Calu3 (cell line): ENCODE data around the gene UROS. TPM values are rescaled to one million over a fixed set of nuclear protein-coding genes. Genes with fewer than 3 reads are reported as not detected.

Experiments used
- BruUV-seq: library from RNA; stranded (reverse); fragments of 400-500 nt; replicated peaks from 2 replicates; lab custom pipeline; 2021; lab: Mats Ljungman, UMichigan
- CTCF ChIA-PET: fragments of 300-600 bp; sonication (Branson Sonifier 250); formaldehyde crosslinking; loops from one replicate; lab custom pipeline; 2022; ENCODE audit warnings: antibody characterized with exemption; lab: Charles Lee
- DNase-seq: peaks from one replicate; pipeline ENCODE4 v3.0.0; 2022
- H3K27ac Mint-ChIP-seq: one replicate; pipeline ENCODE4 v1.8.0; 2022; ENCODE audit warnings: mixed read lengths; ENCODE audit not compliant: unreplicated experiment
- H3K27me3 Mint-ChIP-seq: one replicate; pipeline ENCODE4 v1.8.0; 2022; ENCODE audit warnings: mixed read lengths; ENCODE audit not compliant: unreplicated experiment
- H3K36me3 Mint-ChIP-seq: one replicate; pipeline ENCODE4 v1.8.0; 2022; ENCODE audit warnings: mild to moderate bottlenecking, moderate library complexity, mixed read lengths; ENCODE audit not compliant: insufficient read depth, unreplicated experiment
- H3K4me1 Mint-ChIP-seq: one replicate; pipeline ENCODE4 v1.8.0; 2022; ENCODE audit warnings: mild to moderate bottlenecking, low read depth, mixed read lengths; ENCODE audit not compliant: unreplicated experiment
- H3K4me3 Mint-ChIP-seq: one replicate; pipeline ENCODE4 v1.8.0; 2022; ENCODE audit warnings: mild to moderate bottlenecking, low read depth, moderate library complexity, mixed read lengths; ENCODE audit not compliant: unreplicated experiment
- H3K9me3 Mint-ChIP-seq: one replicate; pipeline ENCODE4 v1.8.0; 2022; ENCODE audit warnings: low read depth, mixed read lengths; ENCODE audit not compliant: unreplicated experiment
- intact Hi-C: fragments of 100-400 bp; cut with micrococcal nuclease; formaldehyde crosslinking; loops from one replicate; pipeline ENCODE4 v1.10.0; 2022; ENCODE audit not compliant: unreplicated experiment
- total RNA-seq: library from RNA; stranded (reverse); gene quantifications from 2 replicates; pipeline ENCODE4 v1.2.3, GENCODE V29; 2022
- TF ChIP-seq, protein P1 (sequence below): fragments of 200-600 bp; IDR thresholded peaks from one replicate; pipeline ENCODE4 v1.8.0; 2022; ENCODE audit warnings: antibody characterized with exemption; ENCODE audit not compliant: unreplicated experiment

Gene UROS
- total RNA-seq, 1 experiment from 2014 or later, result 45.3 TPM

DNA sequence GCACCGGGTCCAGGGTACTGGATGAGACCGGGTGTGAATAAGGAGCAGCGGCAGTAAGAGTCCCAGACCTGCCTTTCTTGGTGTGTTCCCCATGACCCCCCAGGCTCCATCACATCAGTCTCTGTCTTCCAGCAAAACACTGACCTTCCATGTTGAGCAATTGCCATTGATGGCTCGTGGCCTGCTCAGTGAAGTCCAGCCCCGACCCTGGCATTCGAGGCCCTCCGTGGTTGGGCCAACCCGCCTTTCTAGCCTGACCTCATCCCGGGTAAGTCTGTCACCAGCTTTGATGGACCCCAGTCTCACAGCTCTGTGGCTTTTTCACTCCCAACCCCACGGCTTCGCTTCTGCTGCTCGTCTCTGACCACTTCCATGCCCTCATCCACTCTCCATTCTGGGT lies 53.9 kb downstream of the UROS start:
- Mint-ChIP-seq H3K9me3 (peaks cover under 1% of the 10 kb centered on the region), H3K4me1 (no peaks in the 10 kb centered on the region), H3K36me3 (peaks cover 7% of the 10 kb centered on the region), H3K4me3 (no peak overlapping the region), H3K27me3 (peaks cover 5% of the 10 kb centered on the region), H3K27ac (no peak overlapping the region)
- TF ChIP-seq, protein P1, sequence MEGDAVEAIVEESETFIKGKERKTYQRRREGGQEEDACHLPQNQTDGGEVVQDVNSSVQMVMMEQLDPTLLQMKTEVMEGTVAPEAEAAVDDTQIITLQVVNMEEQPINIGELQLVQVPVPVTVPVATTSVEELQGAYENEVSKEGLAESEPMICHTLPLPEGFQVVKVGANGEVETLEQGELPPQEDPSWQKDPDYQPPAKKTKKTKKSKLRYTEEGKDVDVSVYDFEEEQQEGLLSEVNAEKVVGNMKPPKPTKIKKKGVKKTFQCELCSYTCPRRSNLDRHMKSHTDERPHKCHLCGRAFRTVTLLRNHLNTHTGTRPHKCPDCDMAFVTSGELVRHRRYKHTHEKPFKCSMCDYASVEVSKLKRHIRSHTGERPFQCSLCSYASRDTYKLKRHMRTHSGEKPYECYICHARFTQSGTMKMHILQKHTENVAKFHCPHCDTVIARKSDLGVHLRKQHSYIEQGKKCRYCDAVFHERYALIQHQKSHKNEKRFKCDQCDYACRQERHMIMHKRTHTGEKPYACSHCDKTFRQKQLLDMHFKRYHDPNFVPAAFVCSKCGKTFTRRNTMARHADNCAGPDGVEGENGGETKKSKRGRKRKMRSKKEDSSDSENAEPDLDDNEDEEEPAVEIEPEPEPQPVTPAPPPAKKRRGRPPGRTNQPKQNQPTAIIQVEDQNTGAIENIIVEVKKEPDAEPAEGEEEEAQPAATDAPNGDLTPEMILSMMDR, result no peak
- BruUV-seq, result no TSS peak
- DNase-seq, result no peak
- intact Hi-C loops, result no loop called here
- CTCF ChIA-PET, result no interaction called here

DNA sequence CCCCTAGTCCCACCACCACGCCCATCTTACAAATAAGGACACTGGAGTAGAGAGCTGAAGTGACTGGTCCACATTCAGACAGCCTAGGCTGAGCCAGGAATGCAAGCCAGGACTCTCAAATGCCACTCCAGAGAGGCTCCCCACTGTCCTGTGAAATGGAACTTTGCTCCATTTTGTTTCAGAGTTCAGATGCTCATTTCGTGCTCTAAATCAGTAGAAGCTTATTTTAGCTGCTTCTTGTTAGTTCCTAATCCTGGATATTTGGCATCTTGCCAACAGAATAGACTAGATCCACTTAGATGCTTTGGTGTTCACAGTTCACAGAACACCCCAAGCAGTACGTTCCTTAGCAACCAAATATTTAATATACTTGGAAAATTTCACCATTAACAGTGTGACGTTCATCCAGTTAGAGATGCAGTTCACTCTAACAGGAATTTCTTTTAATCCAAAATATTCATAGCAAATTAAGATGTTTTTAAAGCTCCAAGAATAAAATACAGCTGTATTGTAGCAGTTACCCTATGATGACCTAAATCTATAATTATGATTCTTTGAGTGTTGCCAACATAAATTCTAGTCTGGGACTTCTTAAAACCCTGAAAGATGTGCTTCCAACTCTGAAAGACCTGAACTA lies 54.7 kb downstream of the UROS start:
- TF ChIP-seq, protein P1, result no peak
- intact Hi-C loops, result no loop called here
- H3K27me3 Mint-ChIP-seq, result no peaks in the 10 kb centered on the region
- H3K27ac Mint-ChIP-seq, result no peak overlapping the region
- no TSS peak for BruUV-seq
- no peak overlapping the region for H3K4me3 Mint-ChIP-seq
- CTCF ChIA-PET, result no interaction called here
- H3K9me3 Mint-ChIP-seq, result no peaks in the 10 kb centered on the region
- DNase-seq, result no peak
- H3K36me3 Mint-ChIP-seq, result peaks cover 7% of the 10 kb centered on the region
- no peaks in the 10 kb centered on the region for H3K4me1 Mint-ChIP-seq

DNA sequence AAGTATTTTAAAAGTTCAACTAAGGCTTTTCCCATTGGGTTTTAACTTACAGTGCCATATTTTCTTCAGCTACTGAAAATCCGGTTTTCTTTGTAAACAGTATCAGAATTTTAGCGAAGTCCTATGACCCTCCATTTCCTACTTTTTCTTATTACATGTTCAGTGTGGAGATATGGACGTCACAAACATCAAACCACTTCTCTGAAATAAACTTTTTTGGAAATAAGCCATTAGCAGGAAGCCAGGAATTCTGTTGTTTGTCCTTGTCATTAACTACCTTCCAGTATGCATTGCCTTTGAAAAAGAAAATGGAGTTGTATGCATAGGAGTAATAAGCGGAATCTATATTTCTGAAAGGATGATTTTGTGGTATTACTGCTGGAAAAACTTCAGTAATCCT lies 56.5 kb downstream of the UROS start:
- no peak overlapping the region for H3K27ac Mint-ChIP-seq
- no peaks in the 10 kb centered on the region for H3K4me1 Mint-ChIP-seq
- H3K4me3 Mint-ChIP-seq, result no peak overlapping the region
- H3K9me3 Mint-ChIP-seq, result no peaks in the 10 kb centered on the region
- intact Hi-C loops, result no loop called here
- peaks cover 8% of the 10 kb centered on the region for H3K36me3 Mint-ChIP-seq
- DNase-seq, result no peak
- no TSS peak for BruUV-seq
- CTCF ChIA-PET, result no interaction called here
- H3K27me3 Mint-ChIP-seq, result no peaks in the 10 kb centered on the region
- TF ChIP-seq, protein P1, result no peak

DNA sequence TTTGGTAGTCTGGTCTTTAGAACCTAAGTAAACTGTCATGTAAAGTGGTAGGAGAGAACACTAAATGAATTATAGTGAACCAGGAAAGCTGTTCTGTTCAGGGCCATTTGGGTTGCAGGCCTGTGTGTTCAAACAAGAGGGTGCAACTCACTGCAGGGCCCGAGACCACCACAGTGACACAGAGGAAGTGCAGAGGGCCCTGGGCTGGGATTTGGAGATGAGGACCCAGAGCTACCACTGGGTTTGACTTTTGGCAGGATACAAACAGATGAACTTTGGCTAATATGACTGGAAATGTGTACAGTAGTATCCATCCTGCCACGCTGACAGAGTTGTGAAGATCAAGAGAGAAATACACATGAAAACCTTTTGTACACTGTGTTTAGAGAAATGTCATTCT lies 57.2 kb downstream of the UROS start:
- no peaks in the 10 kb centered on the region for H3K4me1 Mint-ChIP-seq
- no TSS peak for BruUV-seq

More for the DNA sequence above, 57.2 kb downstream of the UROS start:
- peaks cover 12% of the 10 kb centered on the region for H3K36me3 Mint-ChIP-seq
- H3K27ac Mint-ChIP-seq, result no peak overlapping the region
- no peak for DNase-seq
- H3K27me3 Mint-ChIP-seq, result no peaks in the 10 kb centered on the region
- TF ChIP-seq, protein P1, result no peak
- no peak overlapping the region for H3K4me3 Mint-ChIP-seq
- intact Hi-C loops, result no loop called here
- CTCF ChIA-PET, result no interaction called here
- no peaks in the 10 kb centered on the region for H3K9me3 Mint-ChIP-seq
